SK-N-SH treated with all-trans-retinoic acid at 6 μM for 48 hours (cell line): ENCODE data around the gene PLPPR5.

Source experiments
- ATAC-seq: fragments of 200-7000 bp; cut with Tn5 transposase; 3 replicates; pipeline ENCODE4 v1.9.1; 2020; ENCODE audit warnings: mild to moderate bottlenecking, moderate library complexity
- ARNTL ChIP-seq: fragments of 450-650 bp; formaldehyde crosslinking; IDR thresholded peaks from 2 replicates; pipeline ENCODE4 v1.5.0; 2020; ENCODE audit warnings: low read depth, mild to moderate bottlenecking, moderate library complexity, borderline replicate concordance
- BACH2 ChIP-seq: fragments of 250-450 bp; sonication (Bioruptor Pico); IDR thresholded peaks from 2 replicates; pipeline ENCODE4 v1.9.0; 2021; ENCODE audit warnings: mild to moderate bottlenecking, borderline replicate concordance
- ESRRG ChIP-seq: fragments of 250-450 bp; sonication (Bioruptor Pico); IDR thresholded peaks from 2 replicates; pipeline ENCODE4 v1.6.1; 2021; ENCODE audit warnings: mild to moderate bottlenecking
- GLIS3 ChIP-seq: fragments of 250-450 bp; sonication (Bioruptor Pico); IDR thresholded peaks from 2 replicates; pipeline ENCODE4 v1.5.0; 2020; ENCODE audit warnings: mild to moderate bottlenecking, moderate library complexity
- ISL1 ChIP-seq: fragments of 250-450 bp; sonication (Bioruptor Pico); IDR thresholded peaks from 2 replicates; pipeline ENCODE4 v2.1.2; 2022; ENCODE audit warnings: mild to moderate bottlenecking, moderate library complexity
- PPARA ChIP-seq: fragments of 250-450 bp; sonication (Bioruptor Pico); IDR thresholded peaks from 2 replicates; pipeline ENCODE4 v1.5.0; 2020; ENCODE audit warnings: mild to moderate bottlenecking, borderline replicate concordance
- RARB ChIP-seq: fragments of 250-450 bp; sonication (Bioruptor Pico); IDR thresholded peaks from 2 replicates; pipeline ENCODE4 v1.8.0; 2021; ENCODE audit warnings: mild to moderate bottlenecking, moderate library complexity
- SNAI2 ChIP-seq: fragments of 250-450 bp; sonication (Bioruptor Pico); IDR thresholded peaks from 2 replicates; pipeline ENCODE4 v1.5.0; 2020; ENCODE audit warnings: mild to moderate bottlenecking, moderate library complexity
- TCF4 ChIP-seq: fragments of 250-450 bp; sonication (Bioruptor Pico); IDR thresholded peaks from 2 replicates; pipeline ENCODE4 v1.8.0; 2021; ENCODE audit warnings: mild to moderate bottlenecking, moderate library complexity, borderline replicate concordance
- TOX ChIP-seq: fragments of 250-450 bp; sonication (Bioruptor Pico); IDR thresholded peaks from 2 replicates; pipeline ENCODE4 v1.8.0; 2021; ENCODE audit warnings: mild to moderate bottlenecking, moderate library complexity, borderline replicate concordance
- ZC3H10 ChIP-seq: fragments of 250-450 bp; sonication (Bioruptor Pico); IDR thresholded peaks from 2 replicates; pipeline ENCODE4 v1.5.1; 2021; ENCODE audit warnings: mild to moderate bottlenecking, moderate library complexity
- ZFP3 ChIP-seq: fragments of 250-450 bp; sonication (Bioruptor Pico); IDR thresholded peaks from 2 replicates; pipeline ENCODE4 v1.5.0; 2020; ENCODE audit warnings: mild to moderate bottlenecking, moderate library complexity
- ZFP30 ChIP-seq: fragments of 450-650 bp; formaldehyde crosslinking; IDR thresholded peaks from 2 replicates; pipeline ENCODE4 v1.5.0; 2022; ENCODE audit warnings: mild to moderate bottlenecking, moderate library complexity
- ZNF565 ChIP-seq: fragments of 450-650 bp; formaldehyde crosslinking; conservative IDR thresholded peaks from 2 replicates; pipeline ENCODE4 v1.5.0; 2020; ENCODE audit warnings: low read depth, mild to moderate bottlenecking, moderate library complexity
- ZNF8 ChIP-seq: fragments of 450-650 bp; formaldehyde crosslinking; IDR thresholded peaks from 2 replicates; pipeline ENCODE4 v1.5.0; 2020; ENCODE audit warnings: mild to moderate bottlenecking, moderate library complexity
- TF ChIP-seq, protein P1 (sequence below): fragments of 250-450 bp; sonication (Bioruptor Pico); IDR thresholded peaks from 2 replicates; pipeline ENCODE4 v1.5.1; 2021; ENCODE audit warnings: mild to moderate bottlenecking, moderate library complexity
- TF ChIP-seq, protein P2 (sequence below): fragments of 250-450 bp; sonication (Bioruptor Pico); IDR thresholded peaks from 2 replicates; pipeline ENCODE4 v1.8.0; 2020; ENCODE audit warnings: mild to moderate bottlenecking, moderate library complexity, borderline replicate concordance
- TF ChIP-seq, protein P3 (sequence below): fragments of 250-450 bp; sonication (Bioruptor Pico); IDR thresholded peaks from 2 replicates; pipeline ENCODE4 v1.8.0; 2021; ENCODE audit warnings: low read depth, mild to moderate bottlenecking, moderate library complexity, borderline replicate concordance
- TF ChIP-seq, protein P4 (sequence below): fragments of 250-450 bp; sonication (Bioruptor Pico); IDR thresholded peaks from 2 replicates; pipeline ENCODE4 v1.5.0; 2020; ENCODE audit warnings: mild to moderate bottlenecking, moderate library complexity

PLPPR5 gene

DNA sequence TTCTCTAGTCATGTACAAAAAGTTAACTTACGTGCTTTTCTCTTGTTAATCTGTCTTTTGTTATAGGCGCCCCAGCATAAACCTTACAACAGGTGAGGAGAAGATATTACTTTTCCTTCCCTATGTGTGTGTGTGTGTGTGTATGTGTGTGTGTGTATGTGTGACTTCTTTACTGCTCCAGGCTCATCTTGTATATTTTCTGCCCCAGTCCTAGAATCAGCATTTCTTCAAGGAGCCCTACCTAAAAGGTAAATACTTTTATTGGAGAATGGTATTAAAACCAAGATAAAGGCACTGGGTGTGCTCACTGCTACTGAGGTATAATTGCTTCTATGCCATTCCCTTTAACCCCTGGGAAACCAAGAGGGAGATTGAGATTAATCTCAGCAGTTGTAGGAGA, 129.8 kb downstream of the PLPPR5 start:
- ATAC-seq, result no peak

DNA sequence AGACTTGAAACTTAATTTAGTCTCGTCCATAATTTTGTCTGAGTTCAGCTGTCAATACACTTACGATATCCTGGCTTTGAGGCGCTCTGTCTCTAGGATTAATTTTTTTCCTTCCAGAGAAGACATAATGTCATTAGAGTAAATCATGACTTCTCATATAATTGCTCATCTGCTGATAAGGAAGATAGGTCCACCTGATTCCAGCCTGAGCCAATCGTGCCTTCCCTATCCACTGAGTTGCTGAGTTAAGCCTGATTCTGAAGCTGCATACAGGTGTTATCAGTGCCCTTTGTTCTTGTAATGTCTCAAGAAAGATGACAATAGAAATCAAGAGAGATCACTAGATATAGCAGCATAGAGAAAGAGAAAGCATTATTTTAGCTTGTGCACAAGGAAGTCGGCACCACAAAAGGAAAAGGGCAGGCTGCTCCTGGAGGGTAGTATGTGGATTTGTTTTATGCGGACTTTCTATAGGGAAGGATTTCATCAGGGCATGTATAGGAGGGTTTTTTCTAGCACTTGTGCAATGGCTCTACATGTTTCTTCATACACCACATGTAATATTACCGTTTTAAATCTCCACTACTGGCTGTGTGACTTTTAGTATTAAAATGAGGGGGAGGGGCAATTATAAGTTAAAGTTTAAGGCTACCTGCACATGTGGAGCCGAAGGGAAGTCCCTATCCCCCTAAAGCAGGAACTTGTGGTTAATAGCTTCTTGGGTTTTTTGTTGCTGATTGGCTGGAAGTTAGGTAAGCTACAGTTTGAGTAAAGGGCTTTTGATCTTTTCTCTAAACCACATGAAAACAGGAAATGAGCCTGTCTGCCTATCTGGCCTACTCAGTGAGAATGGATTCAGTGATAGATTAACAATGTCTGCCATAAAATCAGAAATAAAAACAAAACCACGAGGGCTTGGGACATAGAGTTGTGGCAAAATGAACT, 133.4 kb downstream of the PLPPR5 start:
- no peak for ATAC-seq
- TF ChIP-seq, protein P1, sequence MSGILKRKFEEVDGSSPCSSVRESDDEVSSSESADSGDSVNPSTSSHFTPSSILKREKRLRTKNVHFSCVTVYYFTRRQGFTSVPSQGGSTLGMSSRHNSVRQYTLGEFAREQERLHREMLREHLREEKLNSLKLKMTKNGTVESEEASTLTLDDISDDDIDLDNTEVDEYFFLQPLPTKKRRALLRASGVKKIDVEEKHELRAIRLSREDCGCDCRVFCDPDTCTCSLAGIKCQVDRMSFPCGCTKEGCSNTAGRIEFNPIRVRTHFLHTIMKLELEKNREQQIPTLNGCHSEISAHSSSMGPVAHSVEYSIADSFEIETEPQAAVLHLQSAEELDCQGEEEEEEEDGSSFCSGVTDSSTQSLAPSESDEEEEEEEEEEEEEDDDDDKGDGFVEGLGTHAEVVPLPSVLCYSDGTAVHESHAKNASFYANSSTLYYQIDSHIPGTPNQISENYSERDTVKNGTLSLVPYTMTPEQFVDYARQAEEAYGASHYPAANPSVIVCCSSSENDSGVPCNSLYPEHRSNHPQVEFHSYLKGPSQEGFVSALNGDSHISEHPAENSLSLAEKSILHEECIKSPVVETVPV, result no peak
- no peak for TF ChIP-seq ZFP30 (CRISPR knock-in tag)
- TF ChIP-seq, protein P2, sequence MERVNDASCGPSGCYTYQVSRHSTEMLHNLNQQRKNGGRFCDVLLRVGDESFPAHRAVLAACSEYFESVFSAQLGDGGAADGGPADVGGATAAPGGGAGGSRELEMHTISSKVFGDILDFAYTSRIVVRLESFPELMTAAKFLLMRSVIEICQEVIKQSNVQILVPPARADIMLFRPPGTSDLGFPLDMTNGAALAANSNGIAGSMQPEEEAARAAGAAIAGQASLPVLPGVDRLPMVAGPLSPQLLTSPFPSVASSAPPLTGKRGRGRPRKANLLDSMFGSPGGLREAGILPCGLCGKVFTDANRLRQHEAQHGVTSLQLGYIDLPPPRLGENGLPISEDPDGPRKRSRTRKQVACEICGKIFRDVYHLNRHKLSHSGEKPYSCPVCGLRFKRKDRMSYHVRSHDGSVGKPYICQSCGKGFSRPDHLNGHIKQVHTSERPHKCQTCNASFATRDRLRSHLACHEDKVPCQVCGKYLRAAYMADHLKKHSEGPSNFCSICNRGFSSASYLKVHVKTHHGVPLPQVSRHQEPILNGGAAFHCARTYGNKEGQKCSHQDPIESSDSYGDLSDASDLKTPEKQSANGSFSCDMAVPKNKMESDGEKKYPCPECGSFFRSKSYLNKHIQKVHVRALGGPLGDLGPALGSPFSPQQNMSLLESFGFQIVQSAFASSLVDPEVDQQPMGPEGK (CRISPR knock-in tag), result no peak
- no peak for TF ChIP-seq SNAI2
- no peak for TF ChIP-seq ISL1 (CRISPR knock-in tag)
- TF ChIP-seq ESRRG, result no peak

More for the DNA sequence above, 129.8 kb downstream of the PLPPR5 start:
- TF ChIP-seq, protein P3, sequence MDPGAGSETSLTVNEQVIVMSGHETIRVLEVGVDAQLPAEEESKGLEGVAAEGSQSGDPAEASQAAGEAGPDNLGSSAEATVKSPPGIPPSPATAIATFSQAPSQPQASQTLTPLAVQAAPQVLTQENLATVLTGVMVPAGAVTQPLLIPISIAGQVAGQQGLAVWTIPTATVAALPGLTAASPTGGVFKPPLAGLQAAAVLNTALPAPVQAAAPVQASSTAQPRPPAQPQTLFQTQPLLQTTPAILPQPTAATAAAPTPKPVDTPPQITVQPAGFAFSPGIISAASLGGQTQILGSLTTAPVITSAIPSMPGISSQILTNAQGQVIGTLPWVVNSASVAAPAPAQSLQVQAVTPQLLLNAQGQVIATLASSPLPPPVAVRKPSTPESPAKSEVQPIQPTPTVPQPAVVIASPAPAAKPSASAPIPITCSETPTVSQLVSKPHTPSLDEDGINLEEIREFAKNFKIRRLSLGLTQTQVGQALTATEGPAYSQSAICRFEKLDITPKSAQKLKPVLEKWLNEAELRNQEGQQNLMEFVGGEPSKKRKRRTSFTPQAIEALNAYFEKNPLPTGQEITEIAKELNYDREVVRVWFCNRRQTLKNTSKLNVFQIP (CRISPR knock-in tag), result no peak
- TF ChIP-seq ZFP30 (CRISPR knock-in tag) (no peak), RARB (CRISPR knock-in tag) (no peak), ISL1 (CRISPR knock-in tag) (no peak), GLIS3 (CRISPR knock-in tag) (no peak), PPARA (CRISPR knock-in tag) (no peak), ZC3H10 (CRISPR knock-in tag) (no peak), ESRRG (no peak), ARNTL (CRISPR knock-in tag) (no peak), BACH2 (CRISPR knock-in tag) (no peak), TOX (CRISPR knock-in tag) (no peak), TCF4 (CRISPR knock-in tag) (no peak), ZNF8 (CRISPR knock-in tag) (no peak), ZFP3 (CRISPR knock-in tag) (no peak), SNAI2 (no peak), ZNF565 (CRISPR knock-in tag) (no peak)
- TF ChIP-seq, protein P1, result no peak
- TF ChIP-seq, protein P2 (CRISPR knock-in tag), result no peak
- TF ChIP-seq, protein P4, sequence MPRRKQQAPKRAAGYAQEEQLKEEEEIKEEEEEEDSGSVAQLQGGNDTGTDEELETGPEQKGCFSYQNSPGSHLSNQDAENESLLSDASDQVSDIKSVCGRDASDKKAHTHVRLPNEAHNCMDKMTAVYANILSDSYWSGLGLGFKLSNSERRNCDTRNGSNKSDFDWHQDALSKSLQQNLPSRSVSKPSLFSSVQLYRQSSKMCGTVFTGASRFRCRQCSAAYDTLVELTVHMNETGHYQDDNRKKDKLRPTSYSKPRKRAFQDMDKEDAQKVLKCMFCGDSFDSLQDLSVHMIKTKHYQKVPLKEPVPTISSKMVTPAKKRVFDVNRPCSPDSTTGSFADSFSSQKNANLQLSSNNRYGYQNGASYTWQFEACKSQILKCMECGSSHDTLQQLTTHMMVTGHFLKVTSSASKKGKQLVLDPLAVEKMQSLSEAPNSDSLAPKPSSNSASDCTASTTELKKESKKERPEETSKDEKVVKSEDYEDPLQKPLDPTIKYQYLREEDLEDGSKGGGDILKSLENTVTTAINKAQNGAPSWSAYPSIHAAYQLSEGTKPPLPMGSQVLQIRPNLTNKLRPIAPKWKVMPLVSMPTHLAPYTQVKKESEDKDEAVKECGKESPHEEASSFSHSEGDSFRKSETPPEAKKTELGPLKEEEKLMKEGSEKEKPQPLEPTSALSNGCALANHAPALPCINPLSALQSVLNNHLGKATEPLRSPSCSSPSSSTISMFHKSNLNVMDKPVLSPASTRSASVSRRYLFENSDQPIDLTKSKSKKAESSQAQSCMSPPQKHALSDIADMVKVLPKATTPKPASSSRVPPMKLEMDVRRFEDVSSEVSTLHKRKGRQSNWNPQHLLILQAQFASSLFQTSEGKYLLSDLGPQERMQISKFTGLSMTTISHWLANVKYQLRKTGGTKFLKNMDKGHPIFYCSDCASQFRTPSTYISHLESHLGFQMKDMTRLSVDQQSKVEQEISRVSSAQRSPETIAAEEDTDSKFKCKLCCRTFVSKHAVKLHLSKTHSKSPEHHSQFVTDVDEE, result no peak
- TF ChIP-seq, all 23 proteins: peak for 0
